Measurements from ENCODE around the gene LTB.

The LTB gene

DNA sequence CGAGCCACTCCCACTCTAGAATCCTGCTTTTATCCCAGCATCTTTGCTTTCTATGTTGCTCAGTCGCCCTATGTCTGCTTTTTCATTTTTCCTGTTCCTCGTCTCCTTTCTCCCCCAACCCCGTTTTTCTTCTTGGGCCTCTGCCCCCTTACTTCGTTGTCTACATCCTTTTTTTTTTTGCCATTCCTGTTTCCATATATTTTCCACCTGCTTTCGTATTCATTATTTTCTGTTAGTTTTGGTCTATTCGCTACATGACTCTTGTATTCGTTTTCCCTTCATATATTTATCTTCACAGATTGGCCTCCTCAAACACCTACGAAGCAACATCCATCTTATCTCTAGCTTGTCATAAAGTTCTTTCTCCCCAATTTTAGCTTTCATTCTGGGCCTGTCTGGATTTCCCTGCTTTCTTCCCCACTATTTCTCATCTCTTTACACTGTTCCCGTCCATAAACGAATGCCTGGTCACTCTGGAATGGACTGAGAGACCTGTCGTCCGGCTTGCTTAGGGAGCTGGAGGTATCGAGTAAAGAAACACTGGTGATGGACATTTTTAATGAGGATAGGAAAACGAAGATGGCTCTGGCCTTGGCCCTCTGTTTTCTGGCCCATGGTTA, 39.2 kb upstream of the LTB start:
- WGBS (ENCODE audit: extremely low coverage, insufficient coverage, low lambda C conversion rate) = no CpG with 5 or more reads among the region's 15 CpGs
- H3K27ac ChIP-seq (ENCODE audit: low read depth, low read length) = peak overlapping the region; percentile 95
- H3K4me3 ChIP-seq (ENCODE audit: low read length) = peak overlapping the region; percentile 100
- H3K79me2 ChIP-seq (ENCODE audit: control insufficient read depth, insufficient read depth, low read length) = peaks cover 37% of the 10 kb centered on the region
- H3K9ac ChIP-seq (ENCODE audit: low read length) = peak overlapping the region; percentile 88
- peak overlapping the region; percentile 83 for H3K4me2 ChIP-seq (ENCODE audit: low read length)
- peak overlapping the region; percentile 100 for H3K56ac ChIP-seq (ENCODE audit: low read length)
- peak overlapping the region; percentile 91 for H2AK5ac ChIP-seq (ENCODE audit: low read length)
- H3K79me1 ChIP-seq (ENCODE audit: low read length) = peaks cover 10% of the 10 kb centered on the region
- peak overlapping the region; percentile 92 for H3K4ac ChIP-seq (ENCODE audit: low read depth, low read length)
- peak overlapping the region; percentile 92 for H2BK5ac ChIP-seq (ENCODE audit: low read length)
- no peak for DNase-seq
- peak overlapping the region; percentile 95 for H3K23ac ChIP-seq (ENCODE audit: low read length)
- peaks cover 16% of the 10 kb centered on the region for H3K36me3 ChIP-seq (ENCODE audit: control insufficient read depth, insufficient read depth, low read length)
- H4K5ac ChIP-seq (ENCODE audit: low read length) = peak overlapping the region; percentile 85
- H3K4me1 ChIP-seq (ENCODE audit: control insufficient read depth, low read depth, low read length) = no peaks in the 10 kb centered on the region
- no peak overlapping the region for H4K8ac ChIP-seq (ENCODE audit: low read depth, low read length)
- H3K18ac ChIP-seq (ENCODE audit: low read length) = peak overlapping the region; percentile 75
- no peaks in the 10 kb centered on the region for H3K27me3 ChIP-seq (ENCODE audit: insufficient read depth, low read length, poor library complexity)
- H2BK15ac ChIP-seq (replicated peaks; ENCODE audit: low read depth) = no peak overlapping the region
- peak overlapping the region; percentile 5 for H2BK120ac ChIP-seq (ENCODE audit: low read depth, low read length)

DNA sequence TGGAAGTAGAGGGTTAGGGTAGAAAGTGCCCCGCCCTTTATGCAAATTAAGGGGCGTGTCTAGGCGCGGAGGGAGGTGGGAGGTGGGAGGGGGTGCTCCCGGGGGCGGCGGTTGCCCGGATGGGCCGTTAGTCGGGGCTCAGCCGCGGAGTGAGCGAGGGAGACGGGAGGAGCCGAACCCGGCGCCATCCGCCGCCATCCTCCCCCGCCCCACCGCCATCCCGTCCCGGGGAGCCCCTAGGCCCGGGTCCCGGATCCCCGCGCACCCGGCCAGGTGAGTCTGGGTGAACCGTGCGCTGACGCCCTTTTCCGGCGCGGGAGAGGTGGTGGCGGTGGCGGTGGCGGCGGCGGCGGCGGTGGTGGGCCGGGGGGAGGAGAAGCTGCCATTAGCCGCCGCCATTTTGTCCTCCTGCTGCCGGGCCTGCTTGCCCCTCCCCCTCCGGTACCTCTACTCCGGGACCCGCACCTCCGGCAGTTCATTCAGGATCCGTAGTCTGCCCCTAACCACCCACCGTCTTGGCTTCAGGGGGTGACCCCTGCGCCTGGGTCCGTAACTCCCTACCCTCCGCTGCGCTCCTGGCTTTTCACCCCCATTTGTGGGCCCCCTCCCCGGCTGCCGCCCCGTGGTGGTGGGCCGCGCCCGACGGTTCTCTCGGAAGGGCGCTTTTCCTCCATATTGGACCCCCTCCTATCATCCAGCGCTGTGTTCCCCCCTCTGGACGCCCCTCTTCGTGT, 38.5 kb upstream of the LTB start, which contains the start of gene PRRC2A:
Gene PRRC2A (plus strand): TSS at position 130 of the 734 bp plus-strand sequence. CDS start 2,075 bp downstream, outside the sequence.
- H3K79me1 ChIP-seq (ENCODE audit: low read length) = peaks cover 10% of the 10 kb centered on the region
- peak within 1 kb of the TSS; percentile 85 for H4K5ac ChIP-seq (ENCODE audit: low read length)
- H2BK5ac ChIP-seq (ENCODE audit: low read length) = peak within 1 kb of the TSS; percentile 92
- H3K18ac ChIP-seq (ENCODE audit: low read length) = peak within 1 kb of the TSS; percentile 98
- peak within 1 kb of the TSS; percentile 90 for H4K8ac ChIP-seq (ENCODE audit: low read depth, low read length)
- WGBS (ENCODE audit: extremely low coverage, insufficient coverage, low lambda C conversion rate) = no CpG with 5 or more reads among the region's 67 CpGs
- H3K4me2 ChIP-seq (ENCODE audit: low read length) = peak within 1 kb of the TSS; percentile 83
- peak within 1 kb of the TSS; percentile 69 for H2BK120ac ChIP-seq (ENCODE audit: low read depth, low read length)
- peak within 1 kb of the TSS; percentile 100 for H3K4me3 ChIP-seq (ENCODE audit: low read length)
- H2BK15ac ChIP-seq (replicated peaks; ENCODE audit: low read depth) = no peak within 1 kb of the TSS
- H3K27ac ChIP-seq (ENCODE audit: low read depth, low read length) = peak within 1 kb of the TSS; percentile 100
- H2AK5ac ChIP-seq (ENCODE audit: low read length) = peak within 1 kb of the TSS; percentile 91
- DNase-seq = peak; percentile 89
- H3K9ac ChIP-seq (ENCODE audit: low read length) = peak within 1 kb of the TSS; percentile 96
- peak within 1 kb of the TSS; percentile 96 for H3K4ac ChIP-seq (ENCODE audit: low read depth, low read length)
- H3K4me1 ChIP-seq (ENCODE audit: control insufficient read depth, low read depth, low read length) = peaks cover 1% of the 10 kb centered on the region
- peaks cover 15% of the 10 kb centered on the region for H3K36me3 ChIP-seq (ENCODE audit: control insufficient read depth, insufficient read depth, low read length)
- peaks cover 37% of the 10 kb centered on the region for H3K79me2 ChIP-seq (ENCODE audit: control insufficient read depth, insufficient read depth, low read length)
- peak within 1 kb of the TSS; percentile 100 for H3K56ac ChIP-seq (ENCODE audit: low read length)
- H3K27me3 ChIP-seq (ENCODE audit: insufficient read depth, low read length, poor library complexity) = no peaks in the 10 kb centered on the region
- H3K23ac ChIP-seq (ENCODE audit: low read length) = peak within 1 kb of the TSS; percentile 95

DNA sequence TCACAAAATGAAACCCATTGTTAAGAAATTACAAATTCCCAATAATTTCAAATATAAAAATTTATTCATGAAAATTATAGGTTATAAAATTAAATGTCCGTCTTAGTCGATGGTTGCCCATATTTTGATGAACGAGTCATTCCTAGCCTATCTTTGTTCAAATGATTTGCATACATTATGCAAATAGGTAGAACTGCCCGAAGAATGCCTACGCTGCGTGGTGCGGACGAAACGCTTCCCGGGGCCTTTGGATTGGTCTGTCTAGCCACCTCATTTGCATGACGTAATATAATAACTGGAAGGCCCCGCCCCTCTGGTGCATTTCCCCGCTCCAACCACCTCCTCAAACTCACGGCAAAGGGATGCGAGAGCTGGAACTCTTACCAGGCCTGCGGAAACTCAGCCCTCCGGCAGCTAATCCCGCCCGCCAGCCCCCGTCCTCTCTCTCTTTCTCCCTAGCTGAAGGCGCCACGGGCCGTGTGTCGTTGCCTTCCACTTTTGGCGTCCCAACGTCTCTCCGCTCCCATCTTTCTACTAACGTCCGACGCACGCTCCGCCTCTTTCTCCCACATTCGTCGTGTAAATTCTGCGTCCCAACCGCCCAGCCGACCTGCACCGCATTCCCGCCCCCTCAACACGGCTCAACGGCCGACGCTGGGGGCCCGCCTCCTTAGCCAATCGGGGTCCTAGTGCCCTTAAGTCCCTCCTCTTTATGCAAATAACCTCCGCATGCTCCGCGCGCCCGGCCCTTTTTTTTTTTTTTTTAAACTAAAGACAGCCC, 37.8 kb upstream of the LTB start:
- no peak overlapping the region for H2BK120ac ChIP-seq (ENCODE audit: low read depth, low read length)
- WGBS (ENCODE audit: extremely low coverage, insufficient coverage, low lambda C conversion rate) = no CpG with 5 or more reads among the region's 50 CpGs
- peak overlapping the region; percentile 97 for H3K56ac ChIP-seq (ENCODE audit: low read length)
- no peak overlapping the region for H4K5ac ChIP-seq (ENCODE audit: low read length)
- H2AK5ac ChIP-seq (ENCODE audit: low read length) = no peak overlapping the region
- H3K9ac ChIP-seq (ENCODE audit: low read length) = peak overlapping the region; percentile 96
- no peak overlapping the region for H2BK15ac ChIP-seq (replicated peaks; ENCODE audit: low read depth)
- peak overlapping the region; percentile 71 for H2BK5ac ChIP-seq (ENCODE audit: low read length)
- H3K4me2 ChIP-seq (ENCODE audit: low read length) = peak overlapping the region; percentile 74
- peak; percentile 100 for DNase-seq
- peak overlapping the region; percentile 100 for H3K27ac ChIP-seq (ENCODE audit: low read depth, low read length)
- H3K4ac ChIP-seq (ENCODE audit: low read depth, low read length) = peak overlapping the region; percentile 96
- peak overlapping the region; percentile 98 for H3K18ac ChIP-seq (ENCODE audit: low read length)
- H3K79me1 ChIP-seq (ENCODE audit: low read length) = peaks cover 7% of the 10 kb centered on the region
- peaks cover 35% of the 10 kb centered on the region for H3K79me2 ChIP-seq (ENCODE audit: control insufficient read depth, insufficient read depth, low read length)
- peak overlapping the region; percentile 79 for H3K4me3 ChIP-seq (ENCODE audit: low read length)
- no peak overlapping the region for H3K23ac ChIP-seq (ENCODE audit: low read length)
- H4K8ac ChIP-seq (ENCODE audit: low read depth, low read length) = no peak overlapping the region
- H3K27me3 ChIP-seq (ENCODE audit: insufficient read depth, low read length, poor library complexity) = no peaks in the 10 kb centered on the region
- H3K4me1 ChIP-seq (ENCODE audit: control insufficient read depth, low read depth, low read length) = peaks cover 5% of the 10 kb centered on the region
- H3K36me3 ChIP-seq (ENCODE audit: control insufficient read depth, insufficient read depth, low read length) = peaks cover 8% of the 10 kb centered on the region

DNA sequence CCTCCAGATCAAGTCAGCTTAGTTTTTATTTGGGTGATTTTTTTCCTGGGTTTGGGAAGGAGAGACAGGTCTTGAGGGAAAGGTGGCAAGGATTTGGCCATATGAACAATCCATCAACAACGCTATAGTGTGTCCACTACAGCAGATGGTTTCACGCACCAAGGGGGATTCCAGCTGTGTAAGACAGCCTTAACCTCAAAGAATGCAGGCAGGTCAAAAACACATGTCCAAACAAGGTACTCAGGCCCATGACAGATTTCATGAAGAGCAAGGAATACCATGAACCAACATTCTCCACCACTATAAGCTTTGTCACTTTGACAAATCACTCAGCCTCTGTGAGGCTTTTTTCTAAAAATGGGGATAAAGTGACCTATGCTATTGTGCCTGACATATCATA, 34.8 kb upstream of the LTB start:
- Histone ChIP-seq H2BK120ac (ENCODE audit: low read depth, low read length) (no peak overlapping the region), H2BK5ac (ENCODE audit: low read length) (no peak overlapping the region), H3K56ac (ENCODE audit: low read length) (peak overlapping the region; percentile 25), H3K4me2 (ENCODE audit: low read length) (no peak overlapping the region), H3K23ac (ENCODE audit: low read length) (no peak overlapping the region), H3K4ac (ENCODE audit: low read depth, low read length) (no peak overlapping the region), H3K27ac (ENCODE audit: low read depth, low read length) (no peak overlapping the region), H3K79me1 (ENCODE audit: low read length) (no peaks in the 10 kb centered on the region), H3K36me3 (ENCODE audit: control insufficient read depth, insufficient read depth, low read length) (no peaks in the 10 kb centered on the region), H3K27me3 (ENCODE audit: insufficient read depth, low read length, poor library complexity) (no peaks in the 10 kb centered on the region), H4K8ac (ENCODE audit: low read depth, low read length) (no peak overlapping the region), H3K9ac (ENCODE audit: low read length) (no peak overlapping the region), H4K5ac (ENCODE audit: low read length) (no peak overlapping the region), H2AK5ac (ENCODE audit: low read length) (no peak overlapping the region), H2BK15ac (replicated peaks; ENCODE audit: low read depth) (no peak overlapping the region), H3K79me2 (ENCODE audit: control insufficient read depth, insufficient read depth, low read length) (peaks cover 12% of the 10 kb centered on the region), H3K4me3 (ENCODE audit: low read length) (no peak overlapping the region), H3K18ac (ENCODE audit: low read length) (no peak overlapping the region), H3K4me1 (ENCODE audit: control insufficient read depth, low read depth, low read length) (peaks cover 8% of the 10 kb centered on the region)
- DNase-seq = no peak
- no CpG with 5 or more reads among the region's 2 CpGs for WGBS (ENCODE audit: extremely low coverage, insufficient coverage, low lambda C conversion rate)

- no peak overlapping the region for H2BK15ac ChIP-seq (replicated peaks; ENCODE audit: low read depth)
- no peaks in the 10 kb centered on the region for H3K36me3 ChIP-seq (ENCODE audit: control insufficient read depth, insufficient read depth, low read length)
- no peak overlapping the region for H3K18ac ChIP-seq (ENCODE audit: low read length)
- H2AK5ac ChIP-seq (ENCODE audit: low read length) = no peak overlapping the region
- H3K23ac ChIP-seq (ENCODE audit: low read length) = no peak overlapping the region
- peak overlapping the region; percentile 67 for H3K56ac ChIP-seq (ENCODE audit: low read length)
- H2BK120ac ChIP-seq (ENCODE audit: low read depth, low read length) = no peak overlapping the region
- no peak overlapping the region for H4K8ac ChIP-seq (ENCODE audit: low read depth, low read length)
- WGBS (ENCODE audit: extremely low coverage, insufficient coverage, low lambda C conversion rate) = no CpG with 5 or more reads among the region's 7 CpGs
- H3K4ac ChIP-seq (ENCODE audit: low read depth, low read length) = no peak overlapping the region
- no peak overlapping the region for H3K27ac ChIP-seq (ENCODE audit: low read depth, low read length)
- no peak overlapping the region for H3K4me3 ChIP-seq (ENCODE audit: low read length)
- no peak overlapping the region for H3K4me2 ChIP-seq (ENCODE audit: low read length)
- H3K9ac ChIP-seq (ENCODE audit: low read length) = peak overlapping the region; percentile 12
- H3K79me2 ChIP-seq (ENCODE audit: control insufficient read depth, insufficient read depth, low read length) = no peaks in the 10 kb centered on the region
- H2BK5ac ChIP-seq (ENCODE audit: low read length) = no peak overlapping the region
- no peak overlapping the region for H4K5ac ChIP-seq (ENCODE audit: low read length)
- DNase-seq = no peak
- H3K27me3 ChIP-seq (ENCODE audit: insufficient read depth, low read length, poor library complexity) = no peaks in the 10 kb centered on the region
- H3K4me1 ChIP-seq (ENCODE audit: control insufficient read depth, low read depth, low read length) = peaks cover 8% of the 10 kb centered on the region
- no peaks in the 10 kb centered on the region for H3K79me1 ChIP-seq (ENCODE audit: low read length)
Observed at GRCh38 chr6:31615748-31616147, 33.5 kb upstream of the LTB start.

All from mesendoderm (in vitro differentiated cells).